Endometrium (tissue), 2 donors: Measurements from ENCODE around the gene CDK5RAP1.

Experiments
- FAIRE-seq: peaks from 2 replicates; lab custom pipeline; 2012; peaks lifted over from hg19 to GRCh38; lab: Jason Lieb, UNC
- donor health status: control.
- donor health status: control.

CDK5RAP1 gene

DNA sequence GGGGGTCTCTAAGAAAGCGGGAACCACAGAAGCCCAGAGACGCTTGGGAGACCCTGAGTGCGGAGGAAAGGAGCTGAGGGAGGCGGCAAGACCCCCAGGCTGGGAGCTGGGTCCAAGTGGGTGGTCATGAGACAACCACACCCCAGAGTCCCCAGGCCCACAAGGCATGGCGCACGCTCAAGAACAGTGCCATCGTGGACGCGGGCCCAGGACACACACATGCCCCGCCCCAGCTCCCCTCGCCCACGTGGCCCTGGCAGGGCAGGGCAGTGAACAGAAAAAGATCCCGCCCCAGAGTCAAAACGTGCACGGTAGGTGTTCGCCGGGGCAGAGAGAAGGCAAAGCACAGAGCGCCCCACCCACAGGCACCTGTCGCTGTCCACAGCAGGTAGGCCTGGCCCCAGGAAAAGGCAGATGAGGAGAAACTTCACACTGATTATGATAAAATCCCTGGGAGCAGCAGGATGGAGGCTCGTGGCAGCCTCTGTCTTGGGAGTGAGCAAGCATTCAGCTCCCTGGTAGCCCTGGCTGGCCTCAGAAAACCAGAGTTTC lies 68.3 kb downstream of the CDK5RAP1 start:
- no peak for FAIRE-seq

DNA sequence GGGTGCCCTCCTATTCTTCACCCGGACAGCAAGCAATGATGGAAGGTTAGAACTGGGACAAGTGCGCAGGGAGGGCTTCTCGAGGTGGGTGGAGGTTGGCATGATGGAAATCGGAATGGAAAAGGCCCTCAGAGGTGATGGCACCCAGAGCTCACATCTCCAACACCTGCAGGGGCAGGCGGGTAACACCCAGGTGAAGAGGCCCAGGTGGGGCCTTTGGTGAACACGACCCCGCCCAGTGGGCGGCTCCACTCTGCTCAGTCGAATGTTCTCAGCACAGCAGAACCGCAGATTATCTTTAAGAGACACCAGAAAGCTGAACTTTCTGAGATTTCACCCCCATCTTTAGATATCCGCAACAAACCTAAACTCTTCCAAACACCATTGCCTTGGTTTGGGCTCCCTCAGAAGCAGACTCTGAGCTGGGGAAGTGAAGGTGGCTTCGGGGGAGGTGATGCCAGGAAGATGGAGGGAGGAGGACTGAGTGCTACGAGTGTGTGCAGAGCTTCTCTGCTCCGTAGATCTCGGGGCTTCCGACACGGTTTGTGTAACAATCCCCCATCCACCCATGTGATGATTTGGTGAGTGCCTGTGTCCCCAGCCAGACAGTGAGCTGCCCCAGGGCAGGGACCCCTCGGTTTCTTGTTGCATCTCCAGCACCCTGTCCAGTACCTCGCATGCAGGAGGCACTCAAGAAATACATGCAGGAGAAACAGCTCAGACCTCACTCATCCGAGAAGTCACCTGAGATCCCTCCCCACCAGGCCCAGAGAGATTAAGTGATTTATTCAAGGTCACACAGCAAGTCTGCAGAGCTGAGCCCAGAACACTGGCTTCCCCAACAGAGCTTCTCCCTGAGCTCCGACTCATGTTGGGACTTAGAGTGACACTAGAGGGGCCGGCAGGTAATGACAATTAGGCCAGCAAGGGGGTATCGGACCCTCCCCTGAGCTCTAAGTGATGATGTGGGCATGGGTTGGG lies 72.9 kb downstream of the CDK5RAP1 start:
- no peak for FAIRE-seq

DNA sequence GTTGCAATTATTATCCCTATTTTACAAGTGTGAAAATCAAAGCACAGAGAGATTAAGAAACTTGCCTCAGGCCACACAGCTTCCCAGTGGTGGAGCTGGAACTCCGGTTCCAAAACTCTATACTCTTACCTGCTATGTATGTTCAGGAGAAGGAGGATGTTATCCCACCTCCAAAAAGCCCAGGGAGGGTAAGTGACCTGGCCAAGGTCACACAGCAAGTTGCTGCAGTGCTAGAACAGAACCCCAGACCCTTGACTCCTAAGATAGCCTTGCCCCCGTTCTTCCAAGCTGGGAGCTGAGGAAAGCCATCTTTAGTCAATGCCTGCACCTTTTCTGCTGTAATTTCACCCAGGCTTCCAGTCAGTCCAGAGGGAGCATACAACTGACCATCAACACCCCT lies 76.0 kb downstream of the CDK5RAP1 start:
- FAIRE-seq: no peak

DNA sequence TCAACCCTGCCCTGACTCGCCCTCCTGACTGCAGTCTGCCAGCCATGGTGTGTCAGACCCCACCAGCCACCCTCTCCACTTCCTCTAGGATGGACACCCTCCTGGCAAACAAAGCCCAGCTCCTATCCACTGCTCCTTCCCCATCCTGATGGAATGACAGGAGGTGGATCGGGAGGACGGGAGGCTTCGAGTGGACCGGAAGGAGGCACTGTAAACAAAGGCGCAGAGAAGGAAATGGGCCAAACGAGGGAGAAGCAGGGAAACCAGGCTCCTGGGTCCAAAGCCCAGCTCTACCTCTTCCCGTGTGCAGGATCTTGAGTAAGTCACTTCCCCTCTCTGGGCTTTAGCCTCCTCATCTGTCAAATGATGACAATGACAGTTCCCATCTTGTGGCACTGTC lies 78.1 kb downstream of the CDK5RAP1 start:
- no peak for FAIRE-seq

DNA sequence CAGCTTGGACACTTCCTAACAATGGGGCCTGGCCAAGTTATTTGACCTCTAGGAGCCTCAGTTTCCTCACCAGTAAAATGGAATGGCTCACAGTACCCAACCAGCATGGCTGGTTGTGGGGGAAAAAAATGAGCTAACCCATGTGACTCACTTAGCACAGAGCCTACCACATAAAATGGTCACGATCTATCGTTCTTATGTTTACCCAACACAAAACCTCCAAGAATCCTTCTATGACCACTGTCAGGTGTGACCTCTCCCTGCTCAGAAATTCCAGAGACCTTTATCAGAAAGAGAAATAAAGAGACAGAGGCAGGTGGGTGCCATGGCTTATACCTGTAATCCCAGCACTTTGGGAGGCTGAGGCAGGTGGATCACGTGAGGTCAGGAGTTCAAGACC lies 78.9 kb downstream of the CDK5RAP1 start:
- FAIRE-seq: no peak

DNA sequence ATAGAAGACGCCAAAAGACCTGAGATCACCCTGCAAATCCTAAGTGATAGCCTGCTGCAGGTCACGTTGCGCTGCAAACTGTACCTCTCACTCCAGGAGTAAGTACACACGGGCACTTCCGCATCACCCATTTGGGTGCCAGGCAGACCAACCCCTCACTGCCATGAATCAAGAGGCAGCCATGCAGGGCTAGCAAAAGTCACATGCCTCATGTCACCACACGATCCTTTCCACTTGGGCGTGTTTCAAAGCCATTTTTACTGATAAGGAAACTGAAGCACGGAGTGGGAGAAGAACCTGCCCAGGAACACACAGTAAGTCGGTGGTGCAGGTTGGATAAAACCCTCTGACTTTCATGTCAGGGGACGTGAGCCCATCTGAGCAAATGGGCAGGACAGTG lies 81.3 kb downstream of the CDK5RAP1 start:
- FAIRE-seq: no peak

DNA sequence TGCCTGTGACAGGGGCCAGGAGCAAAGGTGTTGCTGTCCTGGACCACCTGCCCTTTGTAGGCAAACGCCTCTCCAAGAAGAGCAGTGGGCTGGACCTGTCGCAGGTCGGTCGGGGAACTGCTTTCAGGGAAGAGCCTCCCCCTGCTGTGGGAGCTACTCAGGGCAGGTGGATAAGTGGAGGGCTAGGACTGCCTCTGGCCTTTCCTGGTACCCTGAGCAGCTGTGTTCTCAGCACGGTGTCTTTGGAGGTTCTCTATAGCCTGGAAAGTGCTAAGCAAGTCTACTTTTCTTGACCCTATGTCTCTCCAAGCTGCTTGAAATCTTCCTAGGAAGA lies 83.3 kb downstream of the CDK5RAP1 start:
- no peak for FAIRE-seq

DNA sequence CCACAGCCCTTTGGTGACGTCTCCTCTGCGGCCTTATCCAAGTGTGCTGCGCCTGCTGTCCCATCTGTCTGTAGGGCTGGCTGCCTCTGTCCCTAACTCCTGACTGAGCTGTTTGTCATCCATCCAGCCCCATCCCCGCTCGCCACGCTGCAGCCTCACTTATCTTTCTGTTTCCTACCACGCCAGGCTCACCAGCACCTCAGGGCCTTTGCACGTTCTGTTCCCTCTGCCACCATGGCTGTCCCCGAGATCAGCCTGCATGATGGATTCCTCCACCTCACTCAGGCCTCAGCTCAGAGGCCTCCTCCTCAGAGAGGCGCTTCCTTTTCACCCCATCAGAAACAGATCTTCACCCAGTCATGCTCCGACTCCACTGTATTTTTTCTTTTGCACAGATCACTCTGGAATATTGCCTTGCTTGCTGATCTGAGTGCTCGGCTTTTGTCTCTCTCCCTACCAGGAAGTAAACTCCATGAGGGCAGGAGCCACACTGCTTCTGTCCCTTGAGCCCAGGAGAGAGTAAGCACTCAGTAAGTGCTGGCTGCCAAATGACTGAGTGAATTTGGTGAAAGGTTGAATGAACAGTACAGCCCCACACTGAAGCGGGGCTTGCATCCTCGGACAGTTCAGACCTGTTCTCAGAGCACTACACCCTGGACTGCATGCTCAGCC lies 83.8 kb downstream of the CDK5RAP1 start:
- FAIRE-seq: no peak

DNA sequence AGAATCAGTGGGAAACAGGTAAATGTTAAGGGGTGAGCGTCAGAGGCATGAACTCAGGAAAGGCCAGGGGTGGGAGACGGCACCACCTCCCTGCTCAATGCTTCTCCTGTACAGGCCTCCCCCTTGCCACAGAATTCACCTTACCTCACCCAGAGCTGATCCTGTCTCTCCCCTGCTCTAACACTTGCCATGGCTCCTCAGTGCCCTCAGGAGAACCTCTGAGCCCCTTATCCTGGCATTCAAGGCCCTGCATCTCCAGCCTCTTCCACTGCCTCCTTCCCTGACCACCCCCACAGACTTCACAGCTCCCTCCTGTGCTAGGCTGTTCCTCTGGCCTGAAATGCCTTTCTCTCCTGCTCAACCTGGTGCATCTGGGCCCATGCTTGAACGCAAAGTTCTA lies 84.4 kb downstream of the CDK5RAP1 start:
- FAIRE-seq: no peak

DNA sequence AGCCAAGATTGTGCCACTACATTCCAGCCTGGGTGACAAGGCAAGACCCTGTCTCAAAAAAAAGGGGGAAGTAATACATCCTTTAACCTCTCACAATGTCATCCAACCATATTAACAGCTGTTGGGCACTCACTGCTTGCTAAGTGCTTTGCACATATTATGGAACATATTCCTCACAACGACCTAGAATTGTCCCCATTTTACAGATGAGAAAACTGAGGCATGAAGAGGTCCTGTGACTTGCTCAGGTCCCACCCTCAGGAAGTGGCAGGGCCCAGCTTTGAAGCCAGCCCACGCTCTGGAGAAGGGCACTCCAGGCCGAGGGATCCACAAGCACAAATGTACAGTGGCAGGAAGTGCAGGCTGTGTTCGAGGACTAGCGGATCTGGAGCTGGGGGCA lies 85.0 kb downstream of the CDK5RAP1 start:
- no peak for FAIRE-seq

DNA sequence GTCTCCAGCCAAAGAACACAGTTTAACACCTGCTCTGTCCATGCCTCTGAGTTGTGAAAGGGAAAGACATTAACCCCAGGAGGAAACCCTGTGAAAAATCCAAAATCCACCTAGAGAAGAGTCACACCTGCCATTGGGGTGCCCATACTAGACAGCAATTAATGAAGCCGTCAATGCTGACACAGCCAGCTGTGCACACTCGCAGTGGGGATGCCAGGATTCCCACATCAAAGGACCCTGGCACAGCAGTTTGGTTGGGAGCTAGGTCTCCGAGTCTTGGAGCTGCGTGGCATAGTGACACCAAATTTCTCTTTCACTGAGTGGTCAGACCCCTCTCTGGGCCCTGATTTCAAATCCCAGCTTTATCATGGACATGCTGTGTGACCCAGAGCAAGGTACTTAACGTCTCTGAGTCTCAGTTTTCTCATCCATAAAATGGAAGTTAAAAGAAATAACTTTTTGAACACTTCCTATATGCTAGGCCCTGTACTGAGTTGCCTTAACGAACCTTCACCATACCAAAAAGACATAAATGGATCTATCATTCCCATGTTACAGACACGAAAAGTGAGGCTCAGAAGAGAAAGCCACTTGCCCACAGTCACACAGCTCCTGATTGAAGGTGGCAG lies 87.5 kb downstream of the CDK5RAP1 start:
- no peak for FAIRE-seq

DNA sequence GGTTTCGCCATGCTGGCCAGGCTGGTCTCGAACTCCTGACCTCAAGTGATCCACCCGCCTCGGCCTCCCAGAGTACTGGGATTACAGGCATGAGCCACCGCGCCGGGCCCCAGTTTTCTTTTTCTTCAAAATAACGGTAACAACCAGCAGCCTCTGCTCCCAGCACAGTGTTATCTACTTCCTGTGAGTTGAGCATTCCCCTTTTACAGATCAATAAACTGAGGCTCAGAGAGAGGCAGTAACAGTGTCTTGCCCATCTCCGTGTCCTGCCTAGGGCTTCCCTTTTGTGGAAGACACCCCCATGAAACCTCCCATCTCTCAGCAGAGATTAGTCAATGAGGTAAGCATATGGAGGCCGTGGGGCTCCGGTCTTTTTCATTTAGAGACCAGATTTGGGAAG lies 88.7 kb downstream of the CDK5RAP1 start:
- FAIRE-seq: no peak

DNA sequence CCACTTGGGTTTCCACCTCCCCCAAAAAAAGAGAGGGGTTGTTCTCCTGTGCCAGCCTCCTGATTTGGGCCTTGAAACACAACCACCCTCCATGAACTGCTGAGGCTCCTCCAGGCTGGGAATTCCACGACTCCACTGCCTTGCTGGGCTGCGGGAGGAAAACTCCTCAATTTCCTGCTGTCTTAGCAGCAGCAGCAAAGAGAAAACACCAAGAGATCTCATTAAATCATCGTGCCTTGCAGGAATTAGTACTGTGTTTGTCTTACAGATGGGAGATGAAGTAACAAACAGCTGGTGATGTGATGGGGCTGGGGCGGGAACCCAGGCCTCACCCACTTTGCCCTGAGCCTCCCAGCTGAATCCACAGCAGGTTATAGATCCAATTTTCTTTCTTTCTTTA lies 89.3 kb downstream of the CDK5RAP1 start:
- no peak for FAIRE-seq

DNA sequence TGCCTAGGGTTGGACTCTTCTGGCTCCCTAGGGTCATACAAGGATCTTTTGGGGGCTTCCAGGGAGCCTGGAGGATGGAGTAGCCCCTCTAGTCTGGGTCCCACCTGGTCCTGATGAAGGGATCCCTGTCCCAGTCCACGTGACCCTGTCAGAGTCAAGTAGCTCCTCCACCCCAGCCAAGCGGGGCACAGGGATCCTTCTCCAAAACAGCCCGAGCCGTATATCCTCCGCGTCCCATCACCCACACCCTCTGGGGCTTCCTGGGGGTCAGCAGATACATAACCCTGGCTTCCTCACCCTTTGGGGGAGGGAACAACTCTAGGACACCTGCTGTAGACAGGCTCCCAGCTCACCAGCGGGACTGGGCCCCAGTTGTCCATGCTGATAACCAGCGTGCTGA lies 90.3 kb downstream of the CDK5RAP1 start:
- no peak for FAIRE-seq

DNA sequence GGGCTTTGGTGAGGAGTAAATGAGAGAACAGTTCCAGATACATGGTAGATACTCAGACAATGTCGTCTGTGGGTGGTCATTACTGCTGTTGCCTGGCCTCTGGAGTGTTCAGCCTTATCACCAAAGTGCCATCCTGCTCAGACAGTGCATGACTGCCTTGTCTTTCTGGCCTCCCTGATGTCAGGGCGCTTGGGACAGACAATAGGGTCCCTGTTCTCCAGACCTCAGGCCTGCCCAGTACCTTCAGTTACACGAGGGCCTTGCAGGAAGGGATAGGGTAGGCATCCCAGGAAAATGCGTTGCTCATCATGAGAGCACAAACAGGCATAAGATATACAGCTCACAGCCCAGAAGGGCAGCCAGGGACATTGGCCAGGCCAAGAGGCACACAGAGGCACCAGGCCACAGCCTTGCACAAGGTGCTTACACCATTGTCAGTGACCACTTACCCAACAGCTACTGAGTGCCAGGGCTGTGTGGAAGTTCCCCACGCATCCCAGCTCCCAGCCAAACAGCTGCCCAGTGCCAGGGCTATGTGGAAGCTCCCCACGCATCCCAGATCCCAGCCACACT lies 90.9 kb downstream of the CDK5RAP1 start:
- FAIRE-seq: no peak

DNA sequence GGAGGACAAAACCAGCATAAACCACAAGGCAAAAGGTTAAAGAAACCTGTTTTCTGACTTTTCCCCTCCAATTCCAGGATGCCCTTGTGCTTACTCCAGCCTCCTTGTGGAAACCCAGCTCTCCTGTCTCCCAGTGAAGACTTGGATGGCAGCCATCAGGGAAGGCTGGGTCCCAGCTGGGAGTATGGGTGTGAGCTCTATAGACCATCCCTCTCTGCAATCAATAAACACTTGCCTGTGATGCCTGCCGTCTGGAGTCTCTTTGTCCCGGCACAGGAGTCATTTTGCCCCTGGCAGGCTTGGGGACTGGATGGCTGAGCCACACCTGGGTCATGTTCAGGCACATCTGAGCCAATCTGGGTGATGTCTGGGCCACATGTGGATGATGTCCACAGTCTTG lies 91.7 kb downstream of the CDK5RAP1 start:
- FAIRE-seq: no peak
